Activated CD4-positive, alpha-beta memory T cell treated with anti-CD3 and anti-CD28 coated beads for 36 hours (primary cell): ENCODE data around the gene PRR7. TPM values are rescaled to one million over a fixed set of nuclear protein-coding genes. Genes with fewer than 3 reads are reported as not detected.

Experiments used
- CTCF ChIA-PET: fragments of 350-600 bp; sonication (Branson Sonifier 250); formaldehyde crosslinking; loops from one replicate; lab custom pipeline; 2021; ENCODE audit warnings: antibody characterized with exemption, inconsistent platforms; lab: Charles Lee
- POLR2A ChIA-PET: fragments of 350-600 bp; sonication (Branson Sonifier 250); formaldehyde crosslinking; loops from one replicate; lab custom pipeline; 2021; ENCODE audit warnings: antibody characterized with exemption; lab: Charles Lee
- DNase-seq: peaks from one replicate; pipeline ENCODE4 v3.0.0-alpha.2; 2020
- H3K27ac Mint-ChIP-seq: one replicate; pipeline ENCODE4 v1.8.0; 2021; ENCODE audit warnings: mixed read lengths
- H3K27me3 Mint-ChIP-seq: one replicate; pipeline ENCODE4 v1.8.0; 2021; ENCODE audit warnings: mixed read lengths
- H3K36me3 Mint-ChIP-seq: one replicate; pipeline ENCODE4 v1.8.0; 2021; ENCODE audit warnings: mixed read lengths
- H3K4me1 Mint-ChIP-seq: one replicate; pipeline ENCODE4 v1.8.0; 2021; ENCODE audit warnings: low read depth, mixed read lengths
- H3K4me3 Mint-ChIP-seq: one replicate; pipeline ENCODE4 v1.8.0; 2021; ENCODE audit warnings: mild to moderate bottlenecking, mixed read lengths
- H3K9me3 Mint-ChIP-seq: one replicate; pipeline ENCODE4 v1.8.0; 2021; ENCODE audit warnings: mixed read lengths
- intact Hi-C: fragments of 100-400 bp; cut with micrococcal nuclease; formaldehyde crosslinking; loops from one replicate; pipeline ENCODE4 v1.15.1; 2023
- total RNA-seq, 2 experiments: library from RNA; stranded (reverse); gene quantifications; one replicate each; pipeline ENCODE4 v1.2.3, GENCODE V29; 2021

PRR7 gene, protein sequence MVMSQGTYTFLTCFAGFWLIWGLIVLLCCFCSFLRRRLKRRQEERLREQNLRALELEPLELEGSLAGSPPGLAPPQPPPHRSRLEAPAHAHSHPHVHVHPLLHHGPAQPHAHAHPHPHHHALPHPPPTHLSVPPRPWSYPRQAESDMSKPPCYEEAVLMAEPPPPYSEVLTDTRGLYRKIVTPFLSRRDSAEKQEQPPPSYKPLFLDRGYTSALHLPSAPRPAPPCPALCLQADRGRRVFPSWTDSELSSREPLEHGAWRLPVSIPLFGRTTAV
- 10 to 100 TPM; 13.3 to 13.6 TPM for total RNA-seq

GRCh38 chr5:177446200-177447065 lies at the start of gene PRR7:
Gene PRR7 (plus strand): TSS chr5:177446814. CDS start chr5:177455068, 8,254 bp downstream.
- POLR2A ChIA-PET: interaction anchor here (0.7 to 14.3 kb wide), 12 partner anchors 9 to 138 kb away, joined by 3 to 319 read pairs (median 4); partner anchors contain the start of gene GRK6
- H3K27me3 Mint-ChIP-seq: no peaks in the 10 kb centered on the region
- intact Hi-C loops: loop anchor here (2.0 kb wide), 1 partner anchor 56 kb away; no protein-coding TSS in a partner anchor
- CTCF ChIA-PET: interaction anchor here (1.0 to 29.1 kb wide), 8 partner anchors 8 to 136 kb away, joined by 3 to 624 read pairs (median 25); partner anchors contain the start of genes F12, GRK6 and PFN3
- peaks cover 48% of the 10 kb centered on the region for H3K4me1 Mint-ChIP-seq
- H3K4me3 Mint-ChIP-seq: peak within 1 kb of the TSS; percentile 67
- H3K27ac Mint-ChIP-seq: peak within 1 kb of the TSS; percentile 81
- H3K9me3 Mint-ChIP-seq: no peaks in the 10 kb centered on the region
- H3K36me3 Mint-ChIP-seq: peaks cover 9% of the 10 kb centered on the region
- peak; percentile 77 for DNase-seq

DNA sequence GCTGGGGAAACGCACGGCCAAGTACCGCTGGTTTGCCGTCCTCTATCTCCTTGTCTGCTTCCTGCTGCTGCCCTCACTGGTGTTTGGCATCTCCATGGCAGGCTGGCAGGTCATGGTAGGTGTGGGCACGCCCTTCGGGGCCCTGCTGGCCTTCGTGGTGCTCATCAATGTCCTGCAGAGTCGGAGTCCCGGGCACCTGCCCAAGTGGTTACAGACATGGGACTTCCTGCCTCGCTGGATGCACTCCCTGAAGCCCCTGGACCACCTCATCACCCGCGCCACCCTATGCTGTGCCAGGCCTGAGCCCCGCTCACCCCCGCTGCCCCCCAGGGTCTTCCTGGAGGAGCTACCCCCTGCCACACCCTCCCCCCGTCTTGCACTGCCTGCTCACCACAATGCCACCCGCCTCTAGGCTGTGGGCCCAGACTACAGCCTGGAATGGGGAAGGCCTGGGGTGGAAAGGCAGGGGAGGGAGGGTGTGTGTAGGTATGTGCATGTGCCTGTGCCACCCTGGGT lies 48.7 kb upstream of the PRR7 start:
- peaks cover 4% of the 10 kb centered on the region for H3K27me3 Mint-ChIP-seq
- no peaks in the 10 kb centered on the region for H3K9me3 Mint-ChIP-seq
- DNase-seq: no peak
- no peak overlapping the region for H3K4me3 Mint-ChIP-seq
- peaks cover 10% of the 10 kb centered on the region for H3K4me1 Mint-ChIP-seq
- POLR2A ChIA-PET: no interaction called here
- no peaks in the 10 kb centered on the region for H3K36me3 Mint-ChIP-seq
- intact Hi-C loops: no loop called here
- CTCF ChIA-PET: no interaction called here
- no peak overlapping the region for H3K27ac Mint-ChIP-seq

GRCh38 chr5:177399997-177400868 lies 46.4 kb upstream of the PRR7 start, which contains the start of gene PFN3:
Gene PFN3 (minus strand): TSS chr5:177400661. CDS start chr5:177400576, 85 bp downstream.
- Mint-ChIP-seq H3K9me3 (no peaks in the 10 kb centered on the region), H3K27ac (peak within 1 kb of the TSS; percentile 15), H3K4me1 (peaks cover 20% of the 10 kb centered on the region), H3K36me3 (no peaks in the 10 kb centered on the region), H3K27me3 (peaks cover 8% of the 10 kb centered on the region), H3K4me3 (no peak within 1 kb of the TSS)
- POLR2A ChIA-PET: no interaction called here
- intact Hi-C loops: no loop called here
- CTCF ChIA-PET: interaction anchor here (5.4 to 9.5 kb wide), 4 partner anchors 8 to 101 kb away, joined by 67 to 624 read pairs (median 222); partner anchors contain the start of genes GRK6 and PRR7
- DNase-seq: no peak

DNA sequence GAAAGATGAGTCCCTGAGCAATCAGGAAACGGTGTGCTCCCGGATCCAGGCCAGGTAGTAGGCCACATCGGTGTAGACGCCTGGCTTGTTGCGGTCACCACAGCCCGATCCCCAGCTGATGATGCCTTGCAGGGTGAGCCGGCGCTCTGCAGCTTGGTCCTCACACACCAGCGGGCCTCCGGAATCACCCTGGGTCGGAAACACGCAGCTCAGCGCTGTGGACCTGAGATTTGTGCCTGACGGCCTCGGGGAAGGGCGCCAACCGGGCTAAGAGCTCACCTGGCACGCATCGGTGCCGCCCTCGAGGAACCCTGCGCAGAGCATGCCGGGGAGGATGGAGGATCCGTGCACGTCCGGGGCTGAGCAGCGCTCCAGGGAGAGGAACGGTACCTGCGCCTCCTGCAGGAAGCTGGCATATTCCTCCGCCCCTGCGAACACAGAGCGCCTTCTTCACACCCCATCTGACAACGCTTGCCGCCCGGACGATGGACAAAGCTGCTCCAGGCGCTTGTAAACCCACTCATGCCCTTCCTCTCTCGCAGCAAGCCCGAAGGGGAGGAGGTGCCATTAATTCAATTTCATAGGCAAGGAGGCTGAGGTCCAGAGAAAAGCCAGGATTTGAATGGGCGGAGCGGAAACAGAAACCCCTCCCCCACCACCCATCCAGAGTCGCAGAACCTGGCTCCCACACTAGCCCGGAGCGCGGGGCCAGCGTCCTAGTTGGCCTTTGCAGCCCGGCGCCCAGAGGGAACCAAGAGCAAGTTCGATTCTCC lies 44.2 kb upstream of the PRR7 start:
- peaks cover 8% of the 10 kb centered on the region for H3K27me3 Mint-ChIP-seq
- peaks cover 22% of the 10 kb centered on the region for H3K4me1 Mint-ChIP-seq
- no peaks in the 10 kb centered on the region for H3K36me3 Mint-ChIP-seq
- peak overlapping the region; percentile 75 for H3K4me3 Mint-ChIP-seq
- CTCF ChIA-PET: interaction anchor here (0.6 to 9.5 kb wide), 32 partner anchors 8 to 288 kb away, joined by 3 to 624 read pairs (median 14); partner anchors contain the start of genes DBN1, DDX41, GRK6 and LMAN2
- peak; percentile 88 for DNase-seq
- H3K9me3 Mint-ChIP-seq: no peaks in the 10 kb centered on the region
- intact Hi-C loops: loop anchor here (1.0 to 2.0 kb wide), 2 partner anchors 12 to 90 kb away; no protein-coding TSS in a partner anchor
- peak overlapping the region; percentile 28 for H3K27ac Mint-ChIP-seq
- POLR2A ChIA-PET: interaction anchor here (0.7 to 5.1 kb wide), 13 partner anchors 12 to 95 kb away, joined by 3 to 81 read pairs (median 6); partner anchors contain the start of genes GRK6, LMAN2, PDLIM7 and PRR7

- Mint-ChIP-seq H3K27ac (no peak overlapping the region), H3K4me3 (peak overlapping the region; percentile 75), H3K9me3 (no peaks in the 10 kb centered on the region), H3K4me1 (peaks cover 22% of the 10 kb centered on the region), H3K36me3 (no peaks in the 10 kb centered on the region), H3K27me3 (peaks cover 8% of the 10 kb centered on the region)
- DNase-seq: peak; percentile 69
- ChIA-PET POLR2A (interaction anchor here (0.8 to 5.1 kb wide), 17 partner anchors 10 to 97 kb away, joined by 3 to 81 read pairs (median 6); partner anchors contain the start of genes GRK6, LMAN2, PDLIM7 and PRR7), CTCF (interaction anchor here (0.6 to 9.5 kb wide), 35 partner anchors 8 to 289 kb away, joined by 3 to 624 read pairs (median 9); partner anchors contain the start of genes DBN1, DDX41, GRK6 and LMAN2)
- intact Hi-C loops: loop anchor here (1.0 to 2.0 kb wide), 2 partner anchors 13 to 90 kb away; no protein-coding TSS in a partner anchor
Measured at GRCh38 chr5:177403102-177403791, 43.4 kb upstream of the PRR7 start.

DNA sequence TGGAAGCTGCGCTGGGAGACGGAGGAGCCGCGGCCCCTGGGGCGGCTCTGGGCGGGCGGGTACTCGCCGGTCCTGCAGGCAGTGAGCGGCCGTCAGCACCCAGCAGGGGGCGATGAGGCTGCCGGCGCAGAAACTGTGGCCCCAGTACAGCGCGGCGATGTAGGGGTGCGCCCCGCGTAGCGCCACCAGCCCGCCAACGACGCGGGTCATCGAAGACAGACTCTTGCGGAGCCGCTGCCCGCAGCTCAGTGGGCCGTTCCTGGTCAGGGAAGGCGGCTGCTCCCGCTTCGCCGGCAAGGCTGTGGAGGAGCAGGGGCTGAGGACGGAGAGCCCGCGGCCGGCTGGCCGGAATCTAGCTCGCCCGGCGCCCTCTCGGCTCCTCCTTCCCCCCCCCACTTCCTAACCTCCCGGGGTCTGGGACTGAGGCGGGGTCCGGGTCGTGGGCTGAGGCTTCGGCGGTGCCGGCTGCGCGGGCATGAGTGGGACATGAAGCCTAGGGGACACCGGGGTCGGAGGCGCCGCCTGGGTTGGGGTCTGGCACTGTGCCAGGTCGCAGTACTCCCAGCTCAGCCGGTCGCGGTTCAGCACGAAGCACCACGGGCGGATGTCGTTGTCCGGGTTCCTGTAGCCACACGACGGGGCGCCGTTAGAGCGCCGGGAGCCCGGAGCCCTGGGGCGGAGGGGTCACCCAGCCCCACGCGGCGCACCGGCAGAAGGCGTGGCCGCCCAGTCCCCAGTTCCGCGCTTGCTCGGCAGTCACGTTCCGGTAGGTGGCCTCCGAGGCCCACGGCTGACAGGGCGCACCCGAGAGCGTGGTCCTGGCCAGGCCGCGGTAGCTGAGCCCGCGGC lies 42.6 kb upstream of the PRR7 start:
- Mint-ChIP-seq H3K36me3 (no peaks in the 10 kb centered on the region), H3K4me1 (peaks cover 22% of the 10 kb centered on the region), H3K4me3 (peak overlapping the region; percentile 75), H3K27ac (no peak overlapping the region), H3K9me3 (no peaks in the 10 kb centered on the region), H3K27me3 (peaks cover 8% of the 10 kb centered on the region)
- ChIA-PET CTCF (interaction anchor here (0.6 to 9.5 kb wide), 35 partner anchors 9 to 289 kb away, joined by 3 to 624 read pairs (median 9); partner anchors contain the start of genes DBN1, DDX41, GRK6 and LMAN2), POLR2A (interaction anchor here (0.8 to 5.1 kb wide), 16 partner anchors 9 to 96 kb away, joined by 3 to 81 read pairs (median 6); partner anchors contain the start of genes GRK6, LMAN2, PDLIM7 and PRR7)
- peak; percentile 91 for DNase-seq
- intact Hi-C loops: loop anchor here (1.0 to 2.0 kb wide), 5 partner anchors 14 to 91 kb away; partner anchors contain the start of gene GRK6

- DNase-seq: no peak
- Mint-ChIP-seq H3K36me3 (no peaks in the 10 kb centered on the region), H3K27me3 (peaks cover 8% of the 10 kb centered on the region), H3K27ac (no peak overlapping the region), H3K4me3 (peak overlapping the region; percentile 75), H3K4me1 (peaks cover 22% of the 10 kb centered on the region), H3K9me3 (no peaks in the 10 kb centered on the region)
- POLR2A ChIA-PET: interaction anchor here (0.8 to 5.1 kb wide), 10 partner anchors 11 to 53 kb away, joined by 3 to 81 read pairs (median 11); partner anchors contain the start of genes GRK6, LMAN2 and PRR7
- CTCF ChIA-PET: interaction anchor here (0.7 to 9.5 kb wide), 29 partner anchors 9 to 290 kb away, joined by 3 to 624 read pairs (median 14); partner anchors contain the start of genes DBN1, DDX41, GRK6 and LMAN2
- intact Hi-C loops: loop anchor here (1.0 kb wide), 3 partner anchors 22 to 86 kb away; partner anchors contain the start of gene GRK6
Measured at GRCh38 chr5:177404641-177405179, 41.9 kb upstream of the PRR7 start.

DNA sequence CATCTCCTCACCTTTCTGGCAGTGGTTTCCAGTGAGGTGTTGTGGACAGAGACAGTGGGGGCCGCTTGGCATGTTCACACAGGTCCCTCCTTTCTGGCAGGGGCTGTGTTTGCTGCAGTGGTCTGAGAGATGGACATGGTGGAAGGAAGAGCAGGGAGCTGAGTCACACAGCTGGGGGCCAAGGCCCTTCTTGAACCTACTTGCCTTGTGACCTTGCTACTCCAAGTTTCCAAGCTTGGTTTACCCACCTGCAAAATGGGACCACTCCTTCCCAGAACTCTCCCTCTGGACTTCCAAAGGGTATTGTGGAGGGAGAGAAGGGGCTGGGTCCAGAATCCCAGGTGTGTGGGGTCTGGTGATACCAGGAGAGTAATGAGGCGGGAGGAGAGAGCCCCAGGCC lies 41.3 kb upstream of the PRR7 start:
- Mint-ChIP-seq H3K9me3 (no peaks in the 10 kb centered on the region), H3K4me3 (no peak overlapping the region), H3K4me1 (peaks cover 22% of the 10 kb centered on the region), H3K27ac (no peak overlapping the region), H3K27me3 (peaks cover 8% of the 10 kb centered on the region), H3K36me3 (no peaks in the 10 kb centered on the region)
- POLR2A ChIA-PET: interaction anchor here (2.2 to 5.1 kb wide), 6 partner anchors 21 to 48 kb away, joined by 7 to 81 read pairs (median 32); partner anchors contain the start of genes GRK6 and PRR7
- intact Hi-C loops: no loop called here
- CTCF ChIA-PET: interaction anchor here (0.7 to 9.5 kb wide), 14 partner anchors 8 to 291 kb away, joined by 3 to 624 read pairs (median 24); partner anchors contain the start of genes DBN1, DDX41, GRK6 and PDLIM7
- no peak for DNase-seq
